SK-N-MC (cell line): ENCODE results near the gene TMEM82.

ENCODE experiments used
- EZH2 ChIP-seq: fragments of 200-600 bp; sonication (generic); IDR thresholded peaks from one replicate; pipeline ENCODE4 v1.6.1; 2017; ENCODE audit warnings: antibody characterized with exemption
- FOXP2 ChIP-seq: optimal IDR thresholded peaks from 2 replicates; pipeline ENCODE3; 2011; ENCODE audit warnings: mild to moderate bottlenecking, moderate library complexity; ENCODE audit not compliant: insufficient read depth; ENCODE audit errors: extremely low read length, control extremely low read depth
- POLR2AphosphoS5 ChIP-seq: IDR thresholded peaks from 2 replicates; pipeline ENCODE4 v1.6.1; 2012; ENCODE audit warnings: mild to moderate bottlenecking, low read depth, low read length, borderline replicate concordance

DNA sequence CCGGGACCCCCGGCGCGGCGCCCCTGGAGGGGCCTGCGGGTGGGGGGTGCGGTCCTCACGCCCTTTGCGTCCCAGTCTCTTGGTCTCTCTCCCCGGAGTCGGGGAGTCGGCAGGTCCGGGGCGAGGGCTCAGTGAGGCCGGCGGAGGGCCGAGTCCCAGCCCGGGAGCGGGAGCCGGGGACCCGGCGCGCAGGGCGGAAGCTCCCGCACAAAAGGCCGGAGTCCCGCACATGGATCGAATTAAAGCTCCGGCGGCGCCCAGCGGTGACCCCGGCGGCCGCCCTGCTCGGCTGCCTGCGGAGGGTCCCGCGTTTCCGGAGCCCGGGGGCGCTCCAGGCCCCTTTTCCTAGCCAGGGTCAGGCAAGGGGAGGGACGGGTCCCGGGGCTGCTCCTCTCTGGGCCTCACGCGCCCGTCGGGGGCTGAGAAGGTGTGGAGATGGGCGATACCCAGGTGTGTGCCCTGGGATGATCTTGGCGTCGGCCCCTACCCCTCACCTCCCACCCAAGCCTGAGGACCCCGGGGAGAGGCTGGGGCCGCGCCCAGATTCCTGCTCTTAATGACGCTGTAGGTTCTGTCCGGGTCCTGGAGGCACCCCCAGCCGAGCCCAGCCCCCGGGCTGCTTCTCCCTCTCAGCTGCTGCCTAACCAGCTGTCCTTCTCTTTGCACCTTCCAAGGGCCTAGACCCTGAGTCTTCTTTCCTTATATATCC is 16.8 kb downstream of the TMEM82 start:
- TF ChIP-seq POLR2AphosphoS5 (no peak), EZH2 (no peak), FOXP2 (no peak)
